GM12878 (cell line): ENCODE results near the gene CCDC127. TPM values are rescaled to one million over a fixed set of nuclear protein-coding genes. Genes with fewer than 3 reads are reported as not detected.

ENCODE experiments used
- ATAC-seq: fragments of 200-7000 bp; cut with Tn5 transposase; 3 replicates; pipeline ENCODE4 v1.9.1; 2020; ENCODE audit warnings: mild to moderate bottlenecking, moderate library complexity
- BruUV-seq: library from RNA; stranded (reverse); fragments of 400-500 nt; replicated peaks from 2 replicates; lab custom pipeline; 2021; lab: Mats Ljungman, UMichigan
- CTCF ChIA-PET: fragments of 300-600 bp; sonication (Branson Sonifier 250); formaldehyde crosslinking; extraction: SDS; loops from one replicate; lab custom pipeline; 2021; ENCODE audit warnings: inconsistent platforms; lab: Yijun Ruan, JAX
- POLR2A ChIA-PET: fragments of 350-600 bp; formaldehyde crosslinking; extraction: SDS; loops from one replicate; lab custom pipeline; 2021; ENCODE audit warnings: inconsistent platforms; lab: Charles Lee
- RAD21 ChIA-PET: fragments of 300-600 bp; sonication (Branson Sonifier 250); formaldehyde crosslinking; loops from one replicate; lab custom pipeline; 2023; ENCODE audit warnings: antibody characterized with exemption; ENCODE audit not compliant: unreplicated experiment; lab: Charles Lee
- SMC1A ChIA-PET: fragments of 300-600 bp; sonication (Branson Sonifier 250); formaldehyde crosslinking; loops from one replicate; lab custom pipeline; 2023; ENCODE audit not compliant: unreplicated experiment, uncharacterized antibody; lab: Charles Lee
- DNase-seq: peaks from one replicate; pipeline ENCODE4 v3.0.0-alpha.2; 2011; ENCODE audit warnings: low read depth, low spot score
- FAIRE-seq: peaks from 3 replicates; lab custom pipeline; 2011; peaks lifted over from hg19 to GRCh38; lab: Jason Lieb, UNC
- H2AFZ ChIP-seq: 2 replicates; pipeline ENCODE4 v1.6.0; 2011; ENCODE audit warnings: low read depth, low read length, control low read depth; ENCODE audit not compliant: control insufficient read depth
- H3K27ac ChIP-seq: 2 replicates; pipeline ENCODE4 v1.5.1; 2011; ENCODE audit warnings: control low read depth; ENCODE audit not compliant: control insufficient read depth, insufficient read depth
- H3K27me3 ChIP-seq, 2 experiments: replicated peaks in 1 of 2; 2 replicates each; pipeline versions ENCODE4 v1.6.0 to v1.6.1; 2011; ENCODE audit warnings: low read length in 1 of 2; ENCODE audit not compliant: control insufficient read depth in 2 of 2, insufficient read depth in 2 of 2
- H3K36me3 ChIP-seq, 2 experiments: 2 replicates each; pipeline ENCODE4 v1.5.1; 2011; ENCODE audit warnings: low read length in 1 of 2; ENCODE audit not compliant: control insufficient read depth in 2 of 2, insufficient read depth in 2 of 2
- H3K4me1 ChIP-seq: 2 replicates; pipeline ENCODE4 v1.6.1; 2011; ENCODE audit warnings: mild to moderate bottlenecking, low read length, moderate library complexity, mixed read lengths; ENCODE audit not compliant: control insufficient read depth, insufficient read depth
- H3K4me2 ChIP-seq: 2 replicates; pipeline ENCODE4 v1.6.0; 2011; ENCODE audit warnings: control low read depth; ENCODE audit not compliant: control insufficient read depth, insufficient read depth
- H3K4me3 ChIP-seq: fragments of 200-600 bp; sonication (generic); 2 replicates; pipeline ENCODE4 v1.5.1; 2016
- H3K79me2 ChIP-seq: 2 replicates; pipeline ENCODE4 v1.6.0; 2011; ENCODE audit warnings: low read length; ENCODE audit not compliant: control insufficient read depth, insufficient read depth
- H3K9ac ChIP-seq: 2 replicates; pipeline ENCODE4 v1.8.0; 2011; ENCODE audit warnings: low read length, control low read depth, mixed read lengths; ENCODE audit not compliant: control insufficient read depth, insufficient read depth
- H3K9me3 ChIP-seq: replicated peaks from 3 replicates; pipeline ENCODE4 v1.5.1; 2011; ENCODE audit warnings: mild to moderate bottlenecking, low read length; ENCODE audit not compliant: control insufficient read depth, insufficient read depth
- H4K20me1 ChIP-seq: 2 replicates; pipeline ENCODE4 v1.6.0; 2011; ENCODE audit not compliant: control insufficient read depth, insufficient read depth
- ATF7 ChIP-seq: fragments of 450-650 bp; IDR thresholded peaks from 2 replicates; pipeline ENCODE4 v1.6.1; 2016; ENCODE audit warnings: low read depth, mild to moderate bottlenecking
- BRCA1 ChIP-seq: IDR thresholded peaks from 2 replicates; pipeline ENCODE4 v1.6.1; 2011; ENCODE audit warnings: low read depth, low read length, improper control_type of control experiment
- CEBPB ChIP-seq, 2 experiments: fragments of 150-350 bp in 1 of 2; IDR thresholded peaks; 2 replicates each; pipeline ENCODE4 v1.6.1; 2012 to 2014; ENCODE audit warnings: low read depth in 2 of 2, low read length in 2 of 2, borderline replicate concordance in 1 of 2, inconsistent platforms in 1 of 2
- CHD1 ChIP-seq: IDR thresholded peaks from 2 replicates; pipeline ENCODE4 v1.6.1; 2012; ENCODE audit warnings: low read depth, low read length, improper control_type of control experiment
- LARP7 ChIP-seq: fragments of 450-650 bp; IDR thresholded peaks from 2 replicates; pipeline ENCODE4 v1.6.1; 2017; ENCODE audit warnings: mild to moderate bottlenecking
- NFYA ChIP-seq: IDR thresholded peaks from 2 replicates; pipeline ENCODE4 v1.6.1; 2011; ENCODE audit warnings: low read depth, mild to moderate bottlenecking, low read length, improper control_type of control experiment, borderline replicate concordance
- NFYB ChIP-seq: IDR thresholded peaks from 2 replicates; pipeline ENCODE4 v1.6.1; 2011; ENCODE audit warnings: low read depth, mild to moderate bottlenecking, low read length, improper control_type of control experiment, moderate library complexity; ENCODE audit not compliant: insufficient read depth
- TAF1 ChIP-seq: IDR thresholded peaks from 2 replicates; pipeline ENCODE4 v1.6.1; 2011; ENCODE audit warnings: mild to moderate bottlenecking, low read depth, low read length, borderline replicate concordance
- TARDBP ChIP-seq: IDR thresholded peaks from 2 replicates; pipeline ENCODE4 v1.6.1; 2016; ENCODE audit warnings: borderline replicate concordance
- WGBS: methylation state at CpG from one replicate; pipeline ENCODE4 v1.1.6; 2016; ENCODE audit warnings: low lambda C conversion rate; ENCODE audit not compliant: insufficient replicate concordance, insufficient coverage; ENCODE audit errors: missing lambda C conversion rate; 5-methylcytosine and 5-hydroxymethylcytosine counted together
- in situ Hi-C: fragments of 300-500 bp; cut with MboI; formaldehyde crosslinking; loops from 9 replicates; pipeline ENCODE4 v1.14.3; 2018; ENCODE audit warnings: mixed read lengths
- intact Hi-C: fragments of 100-400 bp; cut with micrococcal nuclease; formaldehyde crosslinking; loops from one replicate; pipeline ENCODE4 v1.14.2; 2022; ENCODE audit not compliant: unreplicated experiment
- polyA plus RNA-seq, 11 experiments: library from polyadenylated mRNA; depleted of rRNA in 4 of 11; unstranded in 6 of 11; stranded (reverse) in 5 of 11; fragments of >200 nt; fragmentation: Nextera tagmentation in 4 of 11; fragmentation: Illumina TruSeq in 1 of 11; extraction: Ambion mirVana in 4 of 11; extraction: Trizol in 1 of 11; gene quantifications; 1 replicate in 1 of 11; 2 replicates in 10 of 11; pipeline versions ENCODE4 v1.2.1 to v1.2.3, GENCODE V29; 2011 to 2016; ENCODE audit warnings: inconsistent platforms in 2 of 11, missing spikeins in 2 of 11, low read depth in 1 of 11
- total RNA-seq, 4 experiments: library from RNA; depleted of rRNA in 3 of 4; stranded (reverse); fragments of >200 nt in 3 of 4; fragmentation: Illumina TruSeq in 1 of 4; extraction: Trizol in 1 of 4; gene quantifications; 2 replicates each; pipeline versions ENCODE4 v1.2.1 to v1.2.3, GENCODE V29; 2013 to 2021
- TF ChIP-seq, protein P1 (sequence below): fragments of 450-650 bp; IDR thresholded peaks from 2 replicates; pipeline ENCODE4 v1.6.1; 2017; ENCODE audit warnings: mild to moderate bottlenecking, low read depth, inconsistent platforms; ENCODE audit not compliant: poor library complexity, severe bottlenecking
- TF ChIP-seq, protein P2 (sequence below): fragments of 450-650 bp; IDR thresholded peaks from 2 replicates; pipeline ENCODE4 v1.6.1; 2014; ENCODE audit warnings: mild to moderate bottlenecking
- TF ChIP-seq, protein P3 (sequence below): fragments of 450-650 bp; IDR thresholded peaks from 2 replicates; pipeline ENCODE4 v1.6.1; 2017; ENCODE audit warnings: mild to moderate bottlenecking
- TF ChIP-seq, protein P4 (sequence below): IDR thresholded peaks from 2 replicates; pipeline ENCODE4 v1.6.1; 2012; ENCODE audit warnings: improper control_type of control experiment, low read depth, low read length; ENCODE audit not compliant: insufficient replicate concordance

CCDC127 gene
- total and polyA plus RNA-seq, 10 of the 15 experiments (the other 5 are each of a cell fraction or from before 2014, with no cell fraction given): 1.9 to 6.9 (median 2.9) TPM

- intact Hi-C loops (no loop called here), in situ Hi-C loops (no loop called here)
- no peak for DNase-seq
- no peak for ATAC-seq
- no peaks in the 10 kb centered on the region for H3K79me2 ChIP-seq
- ChIA-PET CTCF (interaction anchor here (1.7 kb wide), 1 partner anchor 16 kb away, joined by 4 read pairs; no protein-coding TSS in a partner anchor), POLR2A (no interaction called here), SMC1A (no interaction called here), RAD21 (no interaction called here)
- FAIRE-seq: no peak
- H2AFZ ChIP-seq: no peak overlapping the region
- no peak overlapping the region for H3K4me2 ChIP-seq
- BruUV-seq: no TSS peak
- H3K9me3 ChIP-seq: no peaks in the 10 kb centered on the region
- no peak overlapping the region for H3K27ac ChIP-seq
- H3K36me3 ChIP-seq: peaks cover 6 to 8% of the 10 kb centered on the region in 2 experiments; a peak in 3 of 4 replicates
- no peak overlapping the region for H3K9ac ChIP-seq
- no peak overlapping the region for H3K4me3 ChIP-seq
- no peaks in the 10 kb centered on the region for H3K4me1 ChIP-seq
- 95% methylated on average over 6 of the region's 6 CpGs for WGBS
- H3K27me3 ChIP-seq: no peaks in the 10 kb centered on the region
- H4K20me1 ChIP-seq: no peaks in the 10 kb centered on the region; the same call in 1 of the 2 replicates
- TF ChIP-seq TAF1 (no peak), TARDBP (no peak), LARP7 (no peak), NFYA (no peak), CEBPB (IDR thresholded peaks at IDR 0.05; ENCODE audit: borderline replicate concordance in 1 of 2, low read depth in 2 of 2, low read length in 2 of 2) (no peak), ATF7 (no peak), BRCA1 (no peak), NFYB (no peak), CHD1 (no peak)
- TF ChIP-seq, protein P1, sequence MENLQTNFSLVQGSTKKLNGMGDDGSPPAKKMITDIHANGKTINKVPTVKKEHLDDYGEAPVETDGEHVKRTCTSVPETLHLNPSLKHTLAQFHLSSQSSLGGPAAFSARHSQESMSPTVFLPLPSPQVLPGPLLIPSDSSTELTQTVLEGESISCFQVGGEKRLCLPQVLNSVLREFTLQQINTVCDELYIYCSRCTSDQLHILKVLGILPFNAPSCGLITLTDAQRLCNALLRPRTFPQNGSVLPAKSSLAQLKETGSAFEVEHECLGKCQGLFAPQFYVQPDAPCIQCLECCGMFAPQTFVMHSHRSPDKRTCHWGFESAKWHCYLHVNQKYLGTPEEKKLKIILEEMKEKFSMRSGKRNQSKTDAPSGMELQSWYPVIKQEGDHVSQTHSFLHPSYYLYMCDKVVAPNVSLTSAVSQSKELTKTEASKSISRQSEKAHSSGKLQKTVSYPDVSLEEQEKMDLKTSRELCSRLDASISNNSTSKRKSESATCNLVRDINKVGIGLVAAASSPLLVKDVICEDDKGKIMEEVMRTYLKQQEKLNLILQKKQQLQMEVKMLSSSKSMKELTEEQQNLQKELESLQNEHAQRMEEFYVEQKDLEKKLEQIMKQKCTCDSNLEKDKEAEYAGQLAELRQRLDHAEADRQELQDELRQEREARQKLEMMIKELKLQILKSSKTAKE: no peak
- TF ChIP-seq, protein P2, sequence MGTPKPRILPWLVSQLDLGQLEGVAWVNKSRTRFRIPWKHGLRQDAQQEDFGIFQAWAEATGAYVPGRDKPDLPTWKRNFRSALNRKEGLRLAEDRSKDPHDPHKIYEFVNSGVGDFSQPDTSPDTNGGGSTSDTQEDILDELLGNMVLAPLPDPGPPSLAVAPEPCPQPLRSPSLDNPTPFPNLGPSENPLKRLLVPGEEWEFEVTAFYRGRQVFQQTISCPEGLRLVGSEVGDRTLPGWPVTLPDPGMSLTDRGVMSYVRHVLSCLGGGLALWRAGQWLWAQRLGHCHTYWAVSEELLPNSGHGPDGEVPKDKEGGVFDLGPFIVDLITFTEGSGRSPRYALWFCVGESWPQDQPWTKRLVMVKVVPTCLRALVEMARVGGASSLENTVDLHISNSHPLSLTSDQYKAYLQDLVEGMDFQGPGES: no peak
- TF ChIP-seq, protein P3, sequence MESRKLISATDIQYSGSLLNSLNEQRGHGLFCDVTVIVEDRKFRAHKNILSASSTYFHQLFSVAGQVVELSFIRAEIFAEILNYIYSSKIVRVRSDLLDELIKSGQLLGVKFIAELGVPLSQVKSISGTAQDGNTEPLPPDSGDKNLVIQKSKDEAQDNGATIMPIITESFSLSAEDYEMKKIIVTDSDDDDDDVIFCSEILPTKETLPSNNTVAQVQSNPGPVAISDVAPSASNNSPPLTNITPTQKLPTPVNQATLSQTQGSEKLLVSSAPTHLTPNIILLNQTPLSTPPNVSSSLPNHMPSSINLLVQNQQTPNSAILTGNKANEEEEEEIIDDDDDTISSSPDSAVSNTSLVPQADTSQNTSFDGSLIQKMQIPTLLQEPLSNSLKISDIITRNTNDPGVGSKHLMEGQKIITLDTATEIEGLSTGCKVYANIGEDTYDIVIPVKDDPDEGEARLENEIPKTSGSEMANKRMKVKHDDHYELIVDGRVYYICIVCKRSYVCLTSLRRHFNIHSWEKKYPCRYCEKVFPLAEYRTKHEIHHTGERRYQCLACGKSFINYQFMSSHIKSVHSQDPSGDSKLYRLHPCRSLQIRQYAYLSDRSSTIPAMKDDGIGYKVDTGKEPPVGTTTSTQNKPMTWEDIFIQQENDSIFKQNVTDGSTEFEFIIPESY: no peak
- TF ChIP-seq, protein P4, sequence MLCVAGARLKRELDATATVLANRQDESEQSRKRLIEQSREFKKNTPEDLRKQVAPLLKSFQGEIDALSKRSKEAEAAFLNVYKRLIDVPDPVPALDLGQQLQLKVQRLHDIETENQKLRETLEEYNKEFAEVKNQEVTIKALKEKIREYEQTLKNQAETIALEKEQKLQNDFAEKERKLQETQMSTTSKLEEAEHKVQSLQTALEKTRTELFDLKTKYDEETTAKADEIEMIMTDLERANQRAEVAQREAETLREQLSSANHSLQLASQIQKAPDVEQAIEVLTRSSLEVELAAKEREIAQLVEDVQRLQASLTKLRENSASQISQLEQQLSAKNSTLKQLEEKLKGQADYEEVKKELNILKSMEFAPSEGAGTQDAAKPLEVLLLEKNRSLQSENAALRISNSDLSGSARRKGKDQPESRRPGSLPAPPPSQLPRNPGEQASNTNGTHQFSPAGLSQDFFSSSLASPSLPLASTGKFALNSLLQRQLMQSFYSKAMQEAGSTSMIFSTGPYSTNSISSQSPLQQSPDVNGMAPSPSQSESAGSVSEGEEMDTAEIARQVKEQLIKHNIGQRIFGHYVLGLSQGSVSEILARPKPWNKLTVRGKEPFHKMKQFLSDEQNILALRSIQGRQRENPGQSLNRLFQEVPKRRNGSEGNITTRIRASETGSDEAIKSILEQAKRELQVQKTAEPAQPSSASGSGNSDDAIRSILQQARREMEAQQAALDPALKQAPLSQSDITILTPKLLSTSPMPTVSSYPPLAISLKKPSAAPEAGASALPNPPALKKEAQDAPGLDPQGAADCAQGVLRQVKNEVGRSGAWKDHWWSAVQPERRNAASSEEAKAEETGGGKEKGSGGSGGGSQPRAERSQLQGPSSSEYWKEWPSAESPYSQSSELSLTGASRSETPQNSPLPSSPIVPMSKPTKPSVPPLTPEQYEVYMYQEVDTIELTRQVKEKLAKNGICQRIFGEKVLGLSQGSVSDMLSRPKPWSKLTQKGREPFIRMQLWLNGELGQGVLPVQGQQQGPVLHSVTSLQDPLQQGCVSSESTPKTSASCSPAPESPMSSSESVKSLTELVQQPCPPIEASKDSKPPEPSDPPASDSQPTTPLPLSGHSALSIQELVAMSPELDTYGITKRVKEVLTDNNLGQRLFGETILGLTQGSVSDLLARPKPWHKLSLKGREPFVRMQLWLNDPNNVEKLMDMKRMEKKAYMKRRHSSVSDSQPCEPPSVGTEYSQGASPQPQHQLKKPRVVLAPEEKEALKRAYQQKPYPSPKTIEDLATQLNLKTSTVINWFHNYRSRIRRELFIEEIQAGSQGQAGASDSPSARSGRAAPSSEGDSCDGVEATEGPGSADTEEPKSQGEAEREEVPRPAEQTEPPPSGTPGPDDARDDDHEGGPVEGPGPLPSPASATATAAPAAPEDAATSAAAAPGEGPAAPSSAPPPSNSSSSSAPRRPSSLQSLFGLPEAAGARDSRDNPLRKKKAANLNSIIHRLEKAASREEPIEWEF: no peak
Observed at GRCh38 chr5:204001-204400, 14.0 kb downstream of the CCDC127 start.
